GM08714 (cell line): Measurements from ENCODE around the gene FAM180A.

ENCODE experiments used
- H3K4me3 ChIP-seq: fragments of 200-500 bp; sonication (Bioruptor generic); 2 replicates; pipeline ENCODE4 v1.5.1; 2014; ENCODE audit warnings: mild to moderate bottlenecking, low read length, inconsistent platforms
- ZNF274 ChIP-seq: IDR thresholded peaks from 2 replicates; pipeline ENCODE4 v1.6.1; 2012; ENCODE audit warnings: mild to moderate bottlenecking, low read depth, low read length

FAM180A gene

DNA sequence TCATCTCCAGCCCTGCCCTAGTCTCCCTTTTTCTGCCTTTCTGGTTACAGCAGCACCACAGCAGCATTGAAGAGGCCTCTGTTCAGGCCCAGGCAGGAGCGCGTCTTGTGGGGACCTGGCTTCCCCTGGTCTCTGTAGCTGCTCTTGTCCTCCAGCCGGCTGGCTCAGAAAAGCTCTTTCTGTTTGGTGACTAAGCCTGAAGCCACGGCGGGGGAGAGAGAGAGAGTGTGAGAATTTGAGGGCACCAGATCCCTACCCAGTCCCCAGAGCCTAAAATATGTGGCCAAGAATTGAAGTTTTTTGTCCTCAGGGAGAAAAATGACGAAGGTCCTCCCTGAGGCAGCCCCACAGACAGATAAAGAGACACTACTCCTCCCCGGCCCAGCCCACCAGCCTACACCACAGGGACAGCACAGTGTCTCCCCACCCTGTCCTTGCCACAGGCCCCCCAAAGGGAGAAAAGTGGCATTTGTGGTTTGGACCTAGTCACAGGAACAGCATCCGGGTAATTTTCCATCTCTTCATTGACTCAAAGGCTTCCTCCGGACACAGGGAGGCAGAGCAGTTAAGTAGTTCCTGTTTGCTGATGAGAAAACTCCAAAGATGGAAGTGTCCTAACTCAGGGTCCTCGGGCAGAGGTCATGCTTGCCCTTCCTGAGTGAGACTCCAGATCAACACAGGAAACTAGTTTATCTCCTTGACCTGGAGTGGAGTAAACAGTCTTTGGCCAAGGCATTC lies 13.3 kb upstream of the FAM180A start:
- H3K4me3 ChIP-seq, result no peak overlapping the region
- no peak for TF ChIP-seq ZNF274

DNA sequence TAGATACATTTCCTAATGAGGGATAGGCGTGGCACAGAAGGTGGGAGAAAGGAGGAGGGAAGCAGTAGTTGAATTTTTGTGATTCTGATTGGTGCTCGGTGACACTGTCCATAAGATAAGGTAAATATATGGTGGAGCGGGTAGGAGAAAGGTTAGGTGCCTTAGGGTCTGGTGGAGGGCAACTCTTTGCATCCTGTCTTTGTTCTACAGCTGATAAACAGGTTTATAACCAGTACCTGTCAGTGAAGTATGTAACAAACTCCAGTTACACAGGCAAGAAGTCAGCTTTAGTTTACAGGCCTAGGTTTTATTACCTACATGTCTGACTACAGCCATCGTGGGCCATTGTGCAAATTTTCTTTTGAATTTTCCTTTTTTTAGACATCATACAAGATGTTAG lies 10.9 kb upstream of the FAM180A start:
- no peak overlapping the region for H3K4me3 ChIP-seq
- TF ChIP-seq ZNF274, result no peak

DNA sequence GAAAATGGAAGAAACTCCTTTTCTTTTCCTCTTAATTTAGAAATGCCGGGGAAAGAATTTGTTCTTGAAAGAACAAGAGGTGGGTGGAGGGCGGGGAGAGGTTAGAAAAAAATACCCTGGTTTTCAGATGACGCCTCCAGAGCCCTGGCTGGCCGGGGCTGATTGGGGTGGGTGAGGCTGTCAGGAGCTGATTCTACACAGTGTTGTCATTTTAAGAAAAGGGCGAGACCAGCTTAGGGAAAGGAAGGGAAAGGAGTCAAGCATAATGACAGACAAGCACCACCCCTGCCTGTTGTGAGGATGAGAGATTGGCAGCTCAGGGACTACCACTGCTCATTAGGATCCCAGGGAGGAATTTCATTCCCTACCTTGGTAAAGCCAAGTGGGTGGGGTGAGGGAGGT lies 9.9 kb upstream of the FAM180A start:
- no peak overlapping the region for H3K4me3 ChIP-seq
- no peak for TF ChIP-seq ZNF274

DNA sequence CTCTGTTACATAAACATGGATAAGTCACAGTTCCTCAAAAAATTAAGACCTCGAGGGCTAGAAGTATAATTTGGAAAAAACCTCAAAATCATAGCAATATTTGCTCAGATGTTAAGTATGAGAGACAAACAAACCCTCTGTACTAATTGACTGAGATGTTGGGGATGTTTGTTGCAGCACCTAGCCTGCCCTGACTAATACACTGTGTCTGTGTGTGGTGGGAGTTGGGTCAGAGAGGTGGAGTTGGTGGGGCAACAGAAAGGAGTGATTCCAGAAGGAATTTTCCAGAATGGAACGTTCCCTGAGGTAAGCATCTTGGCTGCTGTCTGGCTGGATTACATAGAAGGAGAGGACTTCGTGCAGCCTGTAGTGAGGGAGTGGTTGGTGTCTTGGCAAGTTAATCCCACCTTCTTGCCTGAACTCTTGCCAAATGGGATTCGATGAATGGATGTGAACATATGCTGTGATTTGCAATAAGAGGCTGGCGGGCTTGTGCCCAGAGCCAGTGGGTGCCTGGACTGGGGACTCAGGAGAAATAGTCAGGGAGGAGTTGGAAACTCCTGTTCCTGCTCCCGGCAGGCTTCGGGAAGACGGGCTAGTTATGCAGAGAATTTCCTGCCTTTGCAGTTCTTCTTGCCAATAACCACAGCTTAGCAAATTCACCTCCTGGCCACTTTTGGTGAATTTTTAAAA lies 9.3 kb upstream of the FAM180A start:
- no peak for TF ChIP-seq ZNF274
- H3K4me3 ChIP-seq, result no peak overlapping the region

DNA sequence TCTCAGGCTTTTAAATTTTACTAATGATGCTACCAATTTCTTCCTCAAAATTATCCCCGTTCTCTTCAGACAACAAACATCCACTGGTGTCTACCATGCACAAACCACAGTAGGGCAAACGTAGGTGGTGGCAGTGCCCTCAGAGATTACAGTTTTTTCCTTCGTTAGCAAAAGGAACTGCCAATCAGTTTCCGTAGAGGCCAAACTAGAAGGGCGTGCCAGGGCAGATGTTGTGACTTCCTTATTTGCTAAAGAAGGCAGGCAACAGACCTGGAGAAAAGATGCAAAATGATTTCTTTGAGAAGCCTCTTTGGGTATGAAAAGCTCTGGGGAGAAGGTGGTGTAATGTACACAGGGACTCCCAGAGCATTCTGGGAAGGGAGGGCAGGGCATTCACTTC lies 7.6 kb upstream of the FAM180A start:
- no peak overlapping the region for H3K4me3 ChIP-seq
- no peak for TF ChIP-seq ZNF274

DNA sequence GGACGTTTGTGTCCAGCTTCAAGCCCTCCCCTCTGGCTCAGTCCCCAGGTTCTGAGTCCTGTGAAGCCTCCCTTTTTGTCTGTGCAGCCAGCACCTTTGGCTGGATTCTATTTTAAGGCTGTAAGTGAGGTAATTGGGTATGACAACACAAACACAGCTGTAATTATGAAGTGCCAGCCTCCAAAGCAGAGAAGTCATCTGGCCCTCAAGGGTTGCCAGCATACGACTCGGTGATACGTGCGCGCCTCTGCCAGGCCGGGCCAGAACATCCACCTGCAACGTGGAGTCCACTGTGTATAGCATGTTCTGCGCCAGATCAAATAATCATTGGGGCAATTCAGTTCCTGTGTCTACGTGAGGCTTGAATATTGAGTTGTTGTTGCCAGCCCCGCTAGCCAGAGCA lies 6.7 kb upstream of the FAM180A start:
- TF ChIP-seq ZNF274, result no peak
- H3K4me3 ChIP-seq, result no peak overlapping the region

DNA sequence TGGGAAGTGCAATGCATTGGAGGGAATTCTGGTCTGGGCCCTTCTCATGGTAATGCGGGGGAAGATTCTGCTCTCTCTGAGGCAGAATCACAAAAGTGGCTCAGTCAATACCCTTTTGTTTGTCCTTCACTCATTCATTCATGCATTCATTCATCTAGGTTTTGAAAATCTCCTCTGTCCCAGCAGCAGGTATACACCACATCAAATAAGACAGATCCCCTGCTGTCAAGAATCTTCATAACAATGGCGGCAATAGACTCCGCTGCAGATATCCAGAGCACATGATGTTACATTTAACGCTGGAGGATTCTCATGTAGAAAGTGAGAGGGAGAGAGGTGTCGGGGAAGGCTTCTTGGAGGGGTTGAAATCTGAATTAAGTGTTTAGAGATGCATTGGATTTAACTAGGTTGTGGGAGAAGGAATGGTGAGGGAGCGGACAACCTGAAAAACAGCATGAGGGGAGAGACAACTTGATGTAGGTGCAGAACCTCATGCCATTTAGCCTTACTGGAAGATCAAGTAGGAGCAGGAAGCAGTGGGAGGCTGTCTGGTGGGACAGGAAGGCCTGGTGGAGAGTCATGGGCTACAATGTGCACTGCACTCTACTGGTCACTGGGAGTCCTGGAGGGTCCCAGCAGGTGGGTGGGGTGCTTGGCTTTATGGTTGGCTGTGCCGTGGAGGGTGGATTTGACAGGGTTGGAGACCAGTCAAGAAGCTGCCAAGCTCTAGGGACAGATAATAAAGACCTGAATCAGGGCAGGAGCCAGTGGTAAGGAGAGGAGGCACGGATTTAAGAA lies 5.2 kb upstream of the FAM180A start:
- TF ChIP-seq ZNF274, result no peak
- H3K4me3 ChIP-seq, result no peak overlapping the region

DNA sequence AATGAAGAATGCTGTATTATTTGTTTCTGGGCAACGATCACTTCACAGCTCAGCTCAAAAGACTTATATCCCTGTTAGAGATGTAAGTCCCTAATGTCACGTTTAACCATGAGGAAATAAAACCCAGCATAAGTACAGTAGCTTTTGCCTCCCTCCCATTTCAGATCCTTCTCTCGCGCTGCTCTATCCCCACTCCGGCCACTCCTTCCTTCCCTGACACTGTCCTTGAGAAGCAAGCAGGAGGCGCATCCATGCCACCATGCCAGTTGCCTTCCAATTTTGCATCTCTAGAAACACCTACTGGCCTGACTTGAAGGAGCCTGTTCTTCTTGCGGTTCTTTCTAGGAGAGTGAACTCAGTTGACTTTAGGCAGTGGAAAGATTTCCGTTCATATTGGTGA lies 1.2 kb downstream of the FAM180A start:
- no peak for TF ChIP-seq ZNF274
- no peak overlapping the region for H3K4me3 ChIP-seq

DNA sequence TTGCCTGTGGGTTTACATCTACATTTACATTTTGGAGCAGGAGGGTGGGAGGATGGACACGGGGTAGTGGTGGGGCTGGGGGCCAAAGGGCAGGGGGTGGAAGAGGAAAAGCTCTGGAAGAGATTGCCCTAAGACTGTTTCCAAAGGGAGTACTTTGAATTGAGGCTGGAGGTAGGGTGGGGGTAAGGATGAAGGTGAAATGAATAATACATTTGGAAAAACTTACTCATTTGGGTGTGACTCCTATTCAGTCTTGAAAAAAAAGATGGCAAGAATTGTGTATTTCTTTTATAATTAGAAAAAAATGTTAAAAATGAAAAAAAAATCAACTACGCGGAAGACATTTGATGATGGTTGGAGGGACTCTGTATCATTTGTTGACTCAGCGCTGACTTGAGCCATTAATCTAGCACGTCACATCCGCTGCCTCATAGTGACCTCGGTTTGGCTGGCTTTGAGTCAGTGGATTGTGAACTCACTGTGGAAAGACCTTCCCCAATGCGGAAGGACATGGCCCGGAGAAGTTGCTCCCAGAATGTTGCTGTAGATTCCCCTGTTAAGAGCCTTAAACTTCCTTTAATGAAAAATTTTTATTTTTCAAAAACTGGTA lies 2.8 kb downstream of the FAM180A start:
- no peak for TF ChIP-seq ZNF274
- no peak overlapping the region for H3K4me3 ChIP-seq

DNA sequence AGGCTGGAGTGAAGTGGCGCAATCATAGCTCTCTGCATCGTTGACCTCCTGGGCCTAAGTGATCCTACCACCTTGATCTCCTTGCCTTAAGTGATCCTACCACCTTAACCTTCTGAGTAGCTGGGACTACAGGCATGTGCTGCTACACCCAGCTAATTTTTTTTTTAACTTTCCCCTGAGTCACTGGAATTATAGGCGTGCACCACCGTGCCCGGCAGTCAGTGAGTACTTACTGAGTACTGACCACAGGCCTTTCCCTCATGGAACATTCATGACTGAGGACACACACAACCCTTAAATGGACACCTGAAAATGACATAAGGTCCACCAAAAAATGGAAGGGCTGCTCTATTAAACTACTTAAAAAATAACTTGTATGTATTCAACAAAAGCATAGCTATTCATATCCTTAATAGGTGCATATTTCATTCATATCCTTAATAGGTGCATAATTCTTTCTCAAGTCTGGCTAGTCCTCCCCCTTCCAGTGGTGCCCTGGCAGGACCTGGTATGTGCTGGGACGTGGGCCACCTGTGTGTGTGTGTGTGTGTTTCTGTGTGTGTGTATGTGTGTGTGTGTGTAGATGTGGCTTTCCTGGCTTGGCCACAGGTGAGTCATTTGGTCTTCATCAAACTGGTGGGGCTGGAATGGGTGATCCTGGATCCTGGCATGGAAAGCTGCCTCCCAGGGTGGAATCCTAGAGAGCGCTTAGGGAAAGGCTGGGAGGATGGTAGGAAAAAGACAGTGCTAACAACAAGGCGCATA lies 3.5 kb downstream of the FAM180A start:
- no peak overlapping the region for H3K4me3 ChIP-seq
- TF ChIP-seq ZNF274, result no peak

DNA sequence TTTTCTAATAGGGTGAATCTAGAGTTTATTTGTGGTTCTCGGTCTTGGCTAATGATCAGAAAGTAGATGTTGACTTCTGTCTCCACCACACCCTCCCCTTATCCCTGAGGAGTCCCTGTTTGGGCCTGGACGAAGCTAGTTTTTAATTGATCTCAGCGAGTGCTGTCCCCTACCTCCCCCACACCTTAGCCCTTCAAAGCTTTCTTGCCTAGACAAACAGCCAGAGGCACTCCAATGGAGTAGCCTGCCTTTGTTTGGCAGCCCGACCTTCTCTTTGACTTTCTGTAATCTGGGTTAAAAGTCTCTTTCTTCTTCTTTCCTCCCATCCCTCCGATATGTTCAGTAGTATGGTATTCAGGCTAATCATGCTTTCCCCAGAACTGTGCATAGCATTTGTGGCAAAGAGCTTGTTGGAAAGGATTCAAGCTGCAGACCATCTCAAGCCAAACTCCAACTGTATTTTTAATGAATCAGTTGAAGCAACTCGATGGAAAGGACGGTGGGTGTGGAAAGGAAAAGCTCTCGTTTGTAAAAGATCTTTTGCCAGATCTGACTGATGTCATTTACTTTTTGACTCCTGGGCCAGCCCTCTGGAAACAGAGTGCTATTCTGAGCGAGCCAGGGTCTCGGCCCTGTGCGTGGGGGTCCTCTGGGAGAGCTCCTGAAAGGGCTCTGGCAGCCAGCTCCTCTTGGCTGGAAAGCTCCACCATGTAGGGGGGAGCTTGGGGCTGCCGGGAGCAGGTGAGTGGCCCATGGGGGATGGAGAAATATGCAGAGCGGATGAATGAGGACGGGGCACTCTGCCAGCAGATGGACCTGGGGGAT lies 4.5 kb downstream of the FAM180A start:
- no peak for TF ChIP-seq ZNF274
- H3K4me3 ChIP-seq, result no peak overlapping the region

DNA sequence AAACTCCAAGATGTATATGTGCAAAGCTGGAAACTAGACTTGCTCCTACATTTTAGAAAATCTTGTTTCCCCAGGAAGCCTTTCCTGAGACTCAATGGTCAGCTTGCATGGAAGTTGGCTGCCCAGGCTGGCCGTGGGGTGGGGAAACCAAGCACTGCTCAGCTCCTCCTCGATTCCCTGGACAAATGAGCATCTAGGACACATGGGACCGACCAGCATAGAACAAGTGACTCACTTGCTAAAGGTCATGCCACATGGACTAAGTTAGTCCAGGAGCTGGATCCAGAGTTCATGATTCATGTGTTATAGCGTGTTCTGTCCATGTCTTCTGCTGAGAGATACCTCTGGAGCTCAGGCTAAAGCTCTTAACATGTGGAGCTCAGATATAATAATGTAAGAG lies 6.2 kb downstream of the FAM180A start:
- no peak for TF ChIP-seq ZNF274
- no peak overlapping the region for H3K4me3 ChIP-seq

DNA sequence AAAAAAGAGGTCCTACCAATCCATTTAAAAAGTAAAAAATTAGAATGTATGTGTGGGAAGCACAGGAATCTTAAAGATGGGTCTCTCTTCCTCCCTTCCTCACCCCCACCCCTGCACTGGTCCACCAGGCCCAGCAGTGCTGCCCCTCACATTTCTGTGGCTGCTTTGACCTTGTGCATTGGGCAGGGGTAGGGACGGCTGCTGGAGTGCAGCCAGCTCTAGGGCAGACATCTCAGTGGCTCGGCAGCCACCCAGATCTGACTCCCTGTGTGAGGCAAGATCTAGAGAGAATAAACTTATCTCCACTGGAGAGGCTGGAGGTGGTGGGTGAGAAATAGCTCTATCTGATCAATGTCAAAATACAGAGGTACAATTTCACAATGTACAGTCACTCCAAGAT lies 6.7 kb downstream of the FAM180A start:
- H3K4me3 ChIP-seq, result no peak overlapping the region
- TF ChIP-seq ZNF274, result no peak
